Measurements from ENCODE around the gene BBC3.
A peak's percentile ranks its signal among the peaks of the same experiment; 100 is the strongest.
"Not testable (repeated sequence)": the region's sequence is repeated elsewhere in the genome, so short reads cannot be mapped to it uniquely, and the experiment has no call there.

BBC3 gene

DNA sequence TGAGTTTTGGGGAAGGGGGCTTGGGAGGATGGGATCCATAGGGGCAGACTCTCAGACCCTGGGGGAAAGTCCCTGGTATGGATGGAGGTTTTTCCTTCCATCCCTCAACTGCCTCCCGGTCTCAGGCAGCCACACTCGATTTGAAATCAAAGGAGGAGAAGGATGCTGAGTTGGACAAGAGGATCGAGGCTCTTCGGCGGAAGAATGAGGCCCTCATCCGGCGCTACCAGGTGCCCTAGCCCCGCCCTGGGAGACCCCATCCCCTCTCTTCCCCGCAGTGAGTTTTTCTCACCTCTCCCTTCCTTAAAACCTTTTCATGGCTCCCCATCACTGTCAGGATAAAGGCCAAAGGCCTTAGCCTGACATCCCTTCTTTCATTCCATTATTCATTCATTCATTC lies 27.4 kb upstream of the BBC3 start:
- DNase-seq (ENCODE audit: low spot score): no peak

DNA sequence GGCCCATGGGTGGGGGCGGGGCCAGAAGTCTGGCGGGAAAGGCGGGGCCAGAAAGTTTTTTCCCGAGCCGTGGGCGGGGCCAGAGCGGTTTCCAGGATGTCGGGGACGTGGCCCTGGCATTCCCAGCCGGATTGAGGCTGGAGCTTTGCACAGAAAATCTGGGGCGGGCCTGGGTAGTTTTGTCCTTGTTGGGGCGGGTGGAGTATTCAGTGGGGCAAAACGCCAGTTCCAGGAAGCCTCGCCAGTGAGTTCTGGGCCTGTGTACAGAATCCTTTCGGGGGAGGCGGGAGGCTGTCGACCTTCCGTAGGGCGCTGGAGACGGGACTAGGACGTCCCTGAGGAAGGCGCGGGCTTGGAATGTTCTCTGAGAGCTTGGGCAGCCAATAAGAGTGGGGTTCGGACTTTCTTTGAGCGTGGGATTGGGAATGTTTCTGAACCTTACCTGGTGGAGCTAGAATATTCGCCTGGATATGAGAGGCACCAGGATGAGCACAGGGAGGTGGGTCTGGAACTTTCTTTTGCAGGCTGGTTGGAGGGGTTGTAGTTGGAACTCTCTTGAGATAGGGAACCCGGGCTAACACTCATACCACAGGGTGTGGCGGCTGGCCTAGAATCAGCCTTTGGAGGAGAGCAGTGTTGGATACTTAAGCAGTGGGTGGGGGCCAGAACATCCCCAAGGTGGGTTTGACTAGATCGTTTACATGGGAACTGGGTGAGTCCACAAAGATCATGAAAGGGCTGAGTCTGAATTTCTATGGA lies 26.6 kb upstream of the BBC3 start:
- DNase-seq (ENCODE audit: low spot score): no peak

DNA sequence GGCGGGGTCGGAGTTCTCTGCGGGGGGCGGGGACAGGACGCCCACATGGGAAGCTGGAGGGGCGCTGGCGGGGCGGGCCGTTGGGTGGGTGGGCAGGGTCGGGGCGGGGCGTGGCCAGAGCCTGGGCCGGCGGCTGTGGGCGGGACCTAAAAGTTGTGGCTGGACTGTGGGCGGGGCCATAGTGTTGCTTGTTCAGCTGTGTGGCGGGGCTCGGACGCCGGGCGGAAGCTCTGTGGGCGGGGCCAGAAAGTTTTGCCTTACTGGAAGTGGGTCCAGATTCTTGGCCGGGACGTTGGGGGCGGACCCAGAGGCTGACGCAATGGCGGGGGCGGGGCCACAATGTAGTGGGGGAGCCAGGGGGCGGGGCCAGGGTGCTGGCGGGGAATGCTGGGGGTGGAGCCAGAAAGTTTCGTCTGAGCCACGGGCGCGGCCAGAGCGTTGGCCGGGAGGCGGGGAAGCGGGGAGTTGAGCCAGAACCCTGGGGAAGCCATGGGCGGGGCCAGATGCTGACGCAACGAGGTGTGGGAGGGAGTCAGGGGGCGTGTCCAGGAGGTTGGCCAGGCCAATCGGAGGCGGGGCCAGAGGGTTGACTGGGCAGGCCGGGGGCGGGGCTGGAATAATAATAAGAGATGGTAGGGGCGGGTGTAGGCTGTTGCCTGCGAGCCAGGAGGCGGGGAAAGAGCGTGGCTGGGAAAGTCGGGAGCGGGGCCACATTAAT lies 25.9 kb upstream of the BBC3 start:
- DNase-seq (ENCODE audit: low spot score): peak; percentile 99

DNA sequence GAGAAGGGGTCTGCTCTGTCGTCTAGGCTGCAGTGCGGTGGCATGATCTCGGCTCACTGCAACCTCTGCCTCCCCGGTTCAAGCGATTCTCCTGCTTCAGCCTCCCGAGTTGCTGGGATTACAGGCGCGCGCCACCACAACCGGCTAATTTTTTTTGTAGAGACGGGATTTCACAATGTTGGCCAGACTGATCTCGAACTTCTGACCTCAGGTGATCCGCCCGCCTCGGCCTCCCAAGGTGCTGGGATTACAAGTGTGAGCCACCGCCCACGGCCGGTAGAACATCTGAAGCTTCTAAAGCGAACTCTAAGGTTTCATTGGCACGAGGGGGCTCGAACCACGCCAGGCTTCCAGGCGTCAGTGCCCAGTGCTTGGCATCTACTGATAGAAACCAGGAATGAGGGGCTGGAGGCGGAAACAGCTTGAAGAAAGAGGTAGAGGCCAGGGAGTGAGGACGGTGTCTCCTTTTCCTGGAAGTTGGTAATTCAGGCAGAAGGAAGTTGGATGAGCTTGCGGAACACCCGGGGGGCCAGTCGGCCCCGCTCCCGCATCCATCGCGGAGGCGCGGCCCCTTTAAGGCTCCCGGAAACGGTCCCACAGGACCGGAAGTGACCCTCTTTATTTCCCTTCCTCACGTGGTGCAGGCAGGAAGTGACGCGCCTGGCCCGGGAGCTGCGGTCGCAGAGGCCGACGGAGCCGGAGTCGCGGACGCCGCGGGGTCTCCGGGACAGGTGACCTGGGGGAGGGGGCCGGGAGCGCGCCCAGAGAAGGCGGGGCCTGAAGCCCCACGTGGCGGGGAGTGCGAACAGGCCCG lies 25.1 kb upstream of the BBC3 start, which contains the start of gene CCDC9:
Gene CCDC9 (plus strand): TSS at position 647 of the 814 bp plus-strand sequence. CDS start 1,876 bp downstream, outside the sequence.
- peak; percentile 93 for DNase-seq (ENCODE audit: low spot score)

- DNase-seq (ENCODE audit: low spot score): no peak
Observed at GRCh38 chr19:47253970-47254369, 23.0 kb upstream of the BBC3 start.

- DNase-seq (ENCODE audit: low spot score): no peak
Observed at GRCh38 chr19:47253467-47253881, 22.5 kb upstream of the BBC3 start.

DNA sequence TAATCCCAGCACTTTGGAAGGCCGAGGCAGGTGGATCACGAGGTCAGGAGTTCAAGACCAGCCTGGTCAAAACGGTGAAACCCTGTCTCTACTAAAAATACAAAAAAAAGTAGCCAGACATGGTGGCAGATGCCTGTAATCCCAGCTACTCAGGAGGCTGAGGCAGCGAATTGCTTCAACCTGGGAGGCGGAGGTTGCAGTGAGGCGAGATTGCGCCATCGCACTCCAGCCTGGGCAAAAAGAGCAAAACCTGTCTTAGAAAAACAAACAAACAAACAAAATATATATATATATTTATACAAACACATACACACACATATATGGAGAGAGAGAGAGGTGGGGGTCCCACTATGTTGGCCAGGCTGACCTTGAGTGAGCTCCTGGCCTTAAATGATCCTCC lies 22.0 kb upstream of the BBC3 start:
- not testable (repeated sequence) for DNase-seq (ENCODE audit: low spot score)

DNA sequence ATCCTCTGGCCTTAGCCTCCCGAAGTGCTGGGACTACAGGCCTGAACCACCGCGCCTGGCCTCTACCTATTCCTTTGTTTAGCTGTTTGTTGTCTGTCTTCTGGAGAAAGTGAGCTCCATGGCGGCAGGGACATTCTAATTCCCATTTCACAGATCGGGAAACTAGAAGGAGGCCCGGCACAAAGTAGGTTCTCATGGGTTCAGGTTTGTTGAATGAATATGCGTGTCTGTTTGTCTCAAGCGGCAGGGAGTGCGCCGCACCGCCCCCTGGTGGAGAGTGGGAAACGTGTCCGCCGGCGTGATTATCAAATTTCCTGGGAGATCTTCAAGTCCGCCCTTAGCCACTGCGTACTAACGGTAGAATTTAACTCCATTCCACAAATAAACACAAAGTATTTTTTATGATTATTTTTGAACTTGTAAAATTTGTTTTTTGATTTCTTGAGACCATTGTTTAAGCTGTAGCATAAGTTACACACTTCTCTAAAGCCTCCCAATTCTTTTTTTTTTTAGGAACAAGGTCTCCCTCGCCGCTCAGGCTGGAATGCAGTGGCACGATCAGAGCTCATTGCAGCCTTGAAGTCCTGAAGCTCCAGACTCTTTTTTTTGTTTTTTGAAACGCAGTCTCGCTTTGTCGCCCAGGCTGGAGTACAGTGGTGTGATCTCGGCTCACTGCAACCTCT lies 16.4 kb upstream of the BBC3 start:
- DNase-seq (ENCODE audit: low spot score): peak; percentile 67

DNA sequence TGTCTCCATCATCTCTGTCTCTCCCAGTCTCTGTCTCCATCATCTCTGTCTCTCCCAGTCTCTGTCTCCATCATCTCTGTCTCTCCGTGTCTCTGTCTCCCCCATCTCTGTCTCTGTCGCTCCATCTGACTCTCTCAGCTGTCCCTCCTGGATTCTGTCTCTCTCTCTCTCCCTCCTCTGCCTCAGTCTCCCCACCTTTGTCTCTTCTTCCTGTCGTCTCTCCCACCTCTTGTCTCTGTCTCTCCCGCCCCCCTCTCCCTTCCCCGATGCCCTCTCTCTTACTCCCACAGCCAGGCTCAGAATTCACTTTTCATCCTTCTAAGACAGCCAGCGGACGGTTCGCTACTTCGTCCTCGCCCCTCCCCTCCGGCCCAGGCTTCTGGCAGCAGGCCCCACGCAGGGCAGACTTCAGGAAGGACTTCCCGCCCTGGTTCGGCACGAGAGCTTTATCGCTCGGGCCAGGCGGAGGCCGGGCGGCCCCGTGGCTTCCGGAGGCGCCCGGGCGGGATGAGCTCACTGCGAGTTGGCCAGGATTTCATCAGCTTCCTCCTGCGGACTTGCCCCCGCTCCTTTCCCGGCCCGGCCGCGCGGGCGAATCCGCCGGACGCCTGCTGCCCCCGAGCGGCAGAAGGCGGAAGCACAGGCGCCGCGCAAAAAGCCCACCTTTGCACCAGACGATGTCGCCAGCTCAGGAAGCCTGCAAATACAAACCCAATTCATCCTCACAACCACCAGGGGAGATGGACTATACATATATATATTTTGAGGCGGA lies 13.0 kb upstream of the BBC3 start:
- peak; percentile 95 for DNase-seq (ENCODE audit: low spot score)

DNA sequence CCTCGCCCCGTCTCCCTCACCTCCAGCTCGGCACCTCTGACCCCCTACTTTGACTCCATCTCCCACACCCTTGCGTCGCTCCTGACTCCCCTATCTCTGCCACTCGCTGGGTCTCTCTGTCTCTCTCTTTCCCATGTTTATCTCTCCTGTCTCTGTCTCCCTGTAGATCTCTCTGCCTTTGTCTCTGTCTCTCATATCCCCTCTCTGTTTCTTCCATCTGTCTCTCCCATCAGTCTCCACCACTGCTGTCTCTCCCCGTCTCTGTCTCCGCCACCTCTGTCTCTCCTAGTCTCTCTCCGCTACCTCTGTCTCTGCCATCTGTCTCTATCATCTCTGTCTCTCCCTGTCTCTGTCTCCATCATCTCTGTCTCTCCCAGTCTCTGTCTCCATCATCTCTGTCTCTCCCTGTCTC lies 12.4 kb upstream of the BBC3 start:
- no peak for DNase-seq (ENCODE audit: low spot score)

DNA sequence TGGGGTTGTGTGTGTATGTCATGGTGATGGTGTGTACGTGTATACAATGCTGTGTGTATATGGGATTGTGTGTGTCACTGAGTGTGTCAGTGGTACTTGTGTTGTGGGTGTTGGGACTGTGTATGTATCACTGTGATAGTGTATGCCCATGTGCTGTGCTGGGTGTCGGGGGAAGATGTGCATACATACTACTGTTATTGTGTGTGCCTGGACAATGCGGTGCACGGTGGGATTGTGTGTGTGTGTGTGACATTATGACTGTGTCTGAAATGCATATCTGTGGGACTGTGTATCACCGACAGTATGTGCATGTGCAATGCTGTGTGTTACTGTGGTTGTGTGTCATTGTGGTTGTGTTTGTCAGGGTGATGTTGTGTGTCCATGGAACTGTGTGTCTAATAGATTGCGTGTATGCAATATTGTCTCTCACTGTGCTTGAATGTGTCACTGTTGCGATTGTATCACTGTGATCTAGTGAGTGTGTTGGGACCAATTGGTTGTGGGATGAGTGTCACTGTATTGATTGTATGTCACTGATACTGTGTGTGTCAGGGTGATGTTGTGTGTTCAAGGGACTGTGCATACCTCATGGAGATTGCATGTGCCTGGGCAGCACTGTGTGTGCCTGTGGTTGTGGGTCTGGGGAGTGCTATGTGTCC lies 11.0 kb upstream of the BBC3 start:
- no peak for DNase-seq (ENCODE audit: low spot score)

DNA sequence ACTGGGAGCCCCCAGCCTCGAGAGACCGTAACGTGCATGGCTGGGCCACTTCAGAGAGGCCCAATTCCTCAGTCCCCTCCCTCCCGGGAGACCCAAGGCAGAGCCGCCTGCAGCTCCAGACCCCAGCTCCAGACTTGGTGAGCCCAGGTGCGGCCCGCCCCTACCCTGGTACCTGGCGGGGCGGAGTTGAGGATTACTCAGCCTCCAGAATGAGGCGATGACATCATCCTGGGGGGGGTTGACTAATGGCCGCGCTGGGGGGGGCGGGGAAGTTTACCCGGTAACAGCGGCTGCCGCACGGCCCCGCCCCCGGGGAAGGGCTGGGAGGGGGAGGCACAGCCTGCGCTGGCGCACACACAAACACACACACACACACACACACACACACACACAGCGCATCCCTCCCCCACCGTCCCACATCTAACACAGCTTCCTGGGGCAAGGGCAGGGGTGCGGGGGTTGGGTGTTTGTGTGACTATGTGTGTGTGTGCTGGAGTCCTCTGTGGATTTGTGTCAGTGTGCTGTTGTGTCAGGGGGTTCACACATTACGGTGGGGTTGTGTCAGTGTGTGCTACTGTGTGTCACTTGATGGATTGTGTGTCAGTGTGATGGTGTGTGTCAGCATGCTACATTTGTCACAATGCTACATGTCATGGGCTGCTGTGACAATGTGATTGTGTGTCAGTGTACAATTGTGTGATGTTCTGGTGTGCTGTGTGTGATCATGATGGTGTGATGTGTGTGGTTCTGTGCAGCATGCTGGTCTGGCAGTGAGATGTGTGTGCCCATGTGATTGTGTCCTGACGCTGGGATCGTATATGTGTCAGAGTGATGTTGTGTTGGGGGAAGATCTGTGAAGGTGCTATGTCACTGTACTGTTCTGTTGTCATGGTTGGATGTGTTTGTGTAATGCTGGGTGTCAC lies 10.3 kb upstream of the BBC3 start:
- DNase-seq (ENCODE audit: low spot score): peak; percentile 88

DNA sequence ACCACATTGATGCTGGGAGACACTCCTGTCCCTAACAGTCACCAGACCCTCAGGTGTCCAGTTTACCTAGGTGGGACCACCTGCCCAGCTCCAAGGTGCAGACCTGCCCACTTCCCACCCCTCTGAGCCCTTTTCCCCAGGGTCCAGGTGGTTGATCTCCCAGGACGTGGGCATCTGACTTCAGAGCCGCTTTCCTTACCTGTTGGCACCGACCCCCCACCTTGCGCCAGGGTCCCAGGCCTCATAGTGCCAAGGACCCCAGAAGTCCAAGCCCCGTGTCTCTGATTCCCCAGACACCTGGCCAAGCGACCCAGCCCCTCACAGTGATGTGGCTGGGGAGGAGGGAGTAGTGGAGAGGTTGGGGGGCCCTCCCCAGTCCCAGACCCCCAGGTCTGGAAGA lies 9.6 kb upstream of the BBC3 start:
- no peak for DNase-seq (ENCODE audit: low spot score)

DNA sequence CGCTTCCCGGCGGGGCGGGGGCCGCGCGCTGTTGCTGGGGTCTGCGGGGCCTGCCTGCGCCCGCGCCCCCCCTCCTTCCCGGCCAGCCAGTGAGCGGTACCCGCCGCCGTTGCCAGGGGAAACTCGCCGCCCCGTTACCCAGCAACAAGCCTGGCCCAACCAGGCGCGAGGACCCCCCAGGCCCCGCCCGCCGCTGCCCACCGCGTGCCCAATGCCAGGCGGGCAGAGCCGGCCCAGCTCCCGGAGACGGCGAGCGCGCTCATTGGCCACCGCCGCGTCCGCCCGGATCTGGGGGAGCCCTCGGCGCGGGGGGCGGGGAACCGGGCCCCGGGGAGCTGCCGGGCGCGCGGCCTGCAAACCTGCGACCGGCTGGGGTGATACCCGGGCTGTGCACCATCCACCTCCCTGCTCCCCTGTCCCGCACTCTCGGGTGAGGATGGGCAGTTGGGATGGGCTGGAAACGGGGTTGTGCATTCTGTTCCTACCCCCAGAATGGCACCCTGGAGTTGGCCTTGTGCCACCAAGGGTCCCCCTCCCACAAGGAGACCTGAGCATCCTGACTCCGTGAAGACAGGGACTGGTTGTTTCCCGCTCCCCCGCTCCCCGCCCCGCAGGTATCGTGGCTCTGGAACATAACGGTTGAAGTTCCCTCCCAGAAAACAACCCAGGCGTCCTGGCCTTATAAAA lies 8.8 kb upstream of the BBC3 start:
- peak; percentile 80 for DNase-seq (ENCODE audit: low spot score)

DNA sequence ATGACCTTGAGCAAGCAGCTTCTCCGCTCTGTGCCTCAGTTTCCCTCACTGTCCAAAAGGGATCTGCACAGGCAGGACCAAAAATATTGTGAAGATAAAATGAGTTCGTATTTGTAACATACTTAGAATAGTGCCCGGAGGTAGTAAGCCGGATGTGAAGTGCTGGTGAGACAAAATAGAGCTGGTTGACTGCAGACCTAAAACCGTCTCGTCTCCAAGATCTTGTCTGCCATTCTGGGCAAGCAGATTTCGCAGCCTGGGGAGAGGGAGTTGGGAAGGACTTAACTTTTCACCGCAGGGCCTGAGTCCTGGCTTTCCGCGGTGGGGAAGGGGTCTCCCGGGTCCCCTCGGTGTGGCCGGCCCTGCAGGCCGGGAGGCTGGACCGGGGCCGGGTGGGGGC lies 8.2 kb upstream of the BBC3 start:
- DNase-seq (ENCODE audit: low spot score): no peak

- no peak for DNase-seq (ENCODE audit: low spot score)
Observed at GRCh38 chr19:47236072-47236675, 5.2 kb upstream of the BBC3 start.

- DNase-seq (ENCODE audit: low spot score): no peak
Observed at GRCh38 chr19:47232422-47233211, 1.6 kb upstream of the BBC3 start.

Data from AG08396 (cell line).